CD4-positive, alpha-beta T cell treated with Interleukin-15 for 4 hours (primary cell): ENCODE results near the gene AKAP12.
"Not testable (repeated sequence)": the region's sequence is repeated elsewhere in the genome, so short reads cannot be mapped to it uniquely, and the experiment has no call there.

Experiments used
- DNase-seq: peaks from one replicate; pipeline ENCODE4 v3.0.0-alpha.2; 2020; ENCODE audit warnings: low spot score

AKAP12 gene

DNA sequence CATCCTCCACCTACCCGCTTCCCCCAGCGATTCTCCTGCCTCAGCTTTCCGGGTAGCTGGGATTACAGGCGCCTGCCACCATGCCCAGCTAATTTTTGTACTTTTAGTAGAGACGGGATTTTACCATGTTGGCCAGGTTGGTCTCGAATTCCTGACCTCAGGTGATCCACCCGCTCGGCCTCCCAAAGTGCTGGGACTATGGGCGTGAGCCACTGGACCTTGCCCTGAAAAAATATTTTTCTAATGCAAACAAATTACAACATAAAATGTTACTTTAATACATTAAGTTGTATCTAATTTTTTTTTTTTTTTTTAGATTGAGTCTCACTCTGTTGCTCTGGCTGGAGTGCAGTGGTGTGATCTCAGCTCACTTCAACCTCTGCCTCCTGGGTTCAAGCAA, 142.9 kb downstream of the AKAP12 start:
- DNase-seq: not testable (repeated sequence)

GRCh38 chr6:151384151-151384550, 144.4 kb downstream of the AKAP12 start:
- no peak for DNase-seq

DNA sequence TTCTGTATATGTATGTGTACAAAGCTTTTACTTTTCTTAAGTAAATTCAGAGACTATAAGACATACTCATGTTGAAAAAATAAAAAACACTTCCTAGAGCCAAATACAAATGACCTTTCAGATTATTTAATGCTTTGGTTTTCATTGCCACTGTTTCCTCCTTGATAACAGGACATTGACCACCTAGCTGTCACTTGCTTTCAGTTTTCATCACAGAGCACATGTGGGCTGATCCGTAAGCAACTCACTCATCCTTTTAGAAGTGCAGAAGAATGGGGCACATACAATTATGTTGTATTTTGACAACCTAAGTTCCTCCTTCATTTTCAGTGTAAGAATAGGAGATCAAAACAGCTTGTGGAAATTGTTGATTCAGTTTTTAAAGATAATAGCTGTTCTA, 145.4 kb downstream of the AKAP12 start:
- no peak for DNase-seq

- no peak for DNase-seq
Observed at GRCh38 chr6:151387175-151387970, 147.6 kb downstream of the AKAP12 start.

DNA sequence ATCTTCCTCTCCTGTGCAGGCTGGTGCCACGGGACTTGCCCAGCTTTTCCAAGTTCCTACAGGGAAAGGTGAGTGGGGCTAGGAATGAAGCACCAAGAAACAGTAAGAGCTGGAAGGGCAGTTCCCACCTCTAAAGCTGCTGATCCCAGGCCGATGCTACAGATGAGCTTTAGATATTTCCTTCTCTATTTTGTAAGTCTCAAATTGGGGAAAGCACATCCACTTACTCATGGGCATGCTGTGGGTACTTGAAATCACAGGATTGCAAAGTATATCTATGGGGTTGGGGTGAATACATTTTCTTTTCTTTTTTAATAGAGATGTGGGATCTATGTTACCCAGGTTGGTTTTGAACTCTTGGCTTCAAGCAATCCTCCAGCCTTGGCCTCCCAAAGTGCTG, 148.5 kb downstream of the AKAP12 start:
- no peak for DNase-seq

- DNase-seq: no peak
Observed at GRCh38 chr6:151388997-151389617, 149.3 kb downstream of the AKAP12 start.

- DNase-seq: no peak
Observed at GRCh38 chr6:151389618-151390275, 150.0 kb downstream of the AKAP12 start.

DNA sequence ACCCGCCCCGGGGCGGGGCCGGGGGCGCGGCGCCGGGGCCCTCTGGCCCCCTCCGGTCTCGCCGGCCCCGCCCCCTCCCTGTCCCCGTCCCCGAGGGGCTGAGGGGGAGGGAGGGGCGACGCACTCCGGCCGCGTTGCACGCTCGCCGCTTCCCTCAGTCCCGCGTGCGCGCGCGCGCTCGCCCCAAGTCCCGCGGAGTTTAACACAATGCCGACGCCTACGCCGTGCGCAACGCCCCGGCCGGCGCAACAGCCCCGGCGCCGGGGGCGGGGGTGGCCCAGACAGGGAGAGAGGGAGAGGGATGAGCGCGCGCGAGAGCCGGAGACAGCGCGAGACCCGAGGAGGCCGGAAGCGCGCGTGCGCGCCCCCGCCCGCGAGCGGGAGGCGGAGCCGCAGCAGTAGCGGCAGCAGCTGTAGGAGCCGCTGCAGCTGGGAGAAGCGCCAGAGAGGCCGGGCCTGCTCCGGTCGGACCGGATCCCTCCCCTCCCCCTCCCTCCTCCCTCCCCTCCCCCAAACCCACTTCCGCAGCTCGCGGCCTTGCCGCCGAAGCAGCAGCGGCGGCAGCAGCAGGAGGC, 150.6 kb downstream of the AKAP12 start:
- peak; percentile 98 for DNase-seq

- peak; percentile 84 for DNase-seq
Observed at GRCh38 chr6:151390851-151391470, 151.2 kb downstream of the AKAP12 start.

DNA sequence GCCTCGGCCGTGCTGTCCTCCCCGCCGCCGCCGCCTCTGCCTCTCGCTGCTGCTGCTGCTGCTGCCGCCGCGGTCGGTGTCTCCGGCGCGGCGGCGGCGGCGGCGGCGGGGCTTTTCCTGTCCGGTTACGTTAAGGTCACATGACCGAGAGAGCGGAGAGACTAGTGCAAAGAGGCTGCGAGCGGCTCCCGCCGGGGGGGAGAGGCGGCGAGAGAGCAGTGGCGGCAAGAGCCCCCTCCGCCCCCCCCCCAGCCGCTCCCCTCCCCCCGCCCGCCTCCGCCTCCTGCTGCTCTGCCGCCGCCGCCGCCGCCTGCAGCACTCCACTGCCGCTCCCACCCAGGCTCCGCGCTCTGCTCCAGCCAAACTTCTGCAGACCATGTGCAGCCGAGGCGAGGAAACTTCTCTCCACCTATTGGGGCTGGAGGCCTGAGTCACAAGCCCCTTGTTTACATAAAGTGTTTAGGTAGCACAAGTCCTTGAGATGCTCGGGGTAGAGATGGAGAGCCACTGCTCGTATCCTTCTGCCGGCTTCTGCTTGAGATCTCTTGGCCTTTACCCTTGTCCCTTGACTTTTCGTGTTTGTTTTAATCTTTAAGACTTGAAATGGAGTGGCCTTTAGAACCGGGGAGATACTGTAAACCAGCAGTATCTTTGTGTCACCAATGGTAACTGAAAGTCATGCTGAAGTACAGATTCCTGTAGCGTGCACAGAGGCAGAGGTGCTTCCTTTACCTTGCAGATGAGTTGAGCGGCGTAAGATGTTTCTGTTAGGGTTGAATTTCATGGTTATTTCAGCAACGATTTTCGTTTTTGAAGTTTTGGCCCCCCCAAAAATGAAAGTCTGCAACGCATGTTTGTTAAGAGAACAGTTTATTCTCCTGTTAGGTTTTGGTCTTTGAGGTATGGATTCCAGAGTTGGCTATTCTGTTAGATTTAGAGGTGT, 152.0 kb downstream of the AKAP12 start, which contains the start of gene ZBTB2:
Gene ZBTB2 (minus strand): TSS at position 89 of the 943 bp plus-strand sequence. CDS start 17,922 bp downstream, outside the sequence.
- DNase-seq: peak; percentile 64

DNA sequence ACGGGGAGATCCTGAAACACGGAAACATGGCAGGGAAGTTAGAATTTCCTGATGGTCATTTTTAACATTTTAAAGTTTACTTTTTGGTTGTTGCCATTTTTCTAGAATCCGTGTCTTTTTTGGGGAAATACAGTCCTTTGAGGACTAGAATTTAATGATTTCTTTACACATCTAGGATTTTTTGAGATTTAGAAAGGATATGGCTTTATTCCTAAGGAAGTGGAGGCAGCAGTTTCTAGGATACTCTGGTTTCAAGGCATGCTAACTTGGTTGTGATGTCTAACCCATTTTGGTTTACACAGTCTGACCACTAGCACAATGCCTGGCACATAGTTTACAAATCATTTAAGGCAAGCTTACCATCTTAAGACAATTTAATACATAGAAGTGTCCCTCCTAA, 152.7 kb downstream of the AKAP12 start:
- no peak for DNase-seq

DNA sequence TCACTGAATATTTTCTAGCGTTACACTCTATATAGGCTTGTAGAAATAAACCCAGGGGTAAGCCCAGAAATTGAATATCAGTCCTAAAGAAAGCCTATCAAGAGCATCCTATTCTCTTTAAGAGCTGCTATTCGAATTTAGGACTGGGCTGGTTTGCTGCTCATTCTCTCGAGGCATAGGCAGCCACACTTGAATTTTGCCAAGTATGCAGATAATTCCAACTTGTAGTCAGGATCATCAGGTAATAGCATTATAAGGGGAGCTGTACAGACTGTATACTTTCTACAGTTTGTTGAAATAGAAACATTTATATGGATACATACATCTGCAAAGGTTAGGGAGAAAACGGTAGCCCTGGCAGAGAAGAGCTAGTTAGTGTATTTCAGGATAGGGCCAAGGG, 153.6 kb downstream of the AKAP12 start:
- DNase-seq: no peak

GRCh38 chr6:151399679-151400078, 159.9 kb downstream of the AKAP12 start:
- peak; percentile 28 for DNase-seq

DNA sequence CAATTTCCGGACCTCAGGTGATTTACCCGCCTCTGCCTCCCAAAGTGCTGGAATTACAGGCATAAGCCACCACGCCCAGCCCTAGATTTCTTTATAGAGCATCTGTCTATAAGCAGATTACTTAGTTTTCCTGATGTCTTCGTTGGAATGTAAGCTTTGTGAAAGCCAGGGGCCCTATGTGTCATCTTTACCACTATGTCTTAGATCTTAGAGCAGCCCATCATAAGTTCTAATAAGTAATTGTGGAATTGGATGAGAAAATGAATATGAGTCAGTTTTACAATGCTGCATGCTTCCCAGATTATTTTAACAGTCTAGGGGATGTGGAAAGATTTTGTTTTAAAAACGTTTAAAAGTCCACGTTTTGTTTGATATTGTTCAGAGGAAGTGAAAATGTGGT, 160.7 kb downstream of the AKAP12 start:
- no peak for DNase-seq

DNA sequence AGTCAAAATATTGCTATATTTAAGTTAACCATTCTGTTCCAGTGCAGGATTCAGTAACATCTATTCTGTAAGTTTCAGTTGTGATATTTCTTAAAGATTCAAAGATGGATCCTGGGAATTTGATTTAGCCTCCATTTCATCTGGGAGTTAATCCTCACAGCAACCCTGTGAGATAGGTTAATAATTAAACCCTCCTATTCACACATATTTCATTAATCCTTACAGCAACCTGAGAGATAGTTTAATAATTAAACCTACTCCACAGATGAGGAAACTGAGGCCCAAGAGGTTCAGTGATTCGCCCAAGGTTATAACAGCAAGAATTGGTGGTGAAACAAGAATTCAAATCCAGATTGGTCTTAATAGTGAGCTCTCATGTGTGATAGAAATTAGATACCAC, 162.5 kb downstream of the AKAP12 start:
- DNase-seq: no peak

DNA sequence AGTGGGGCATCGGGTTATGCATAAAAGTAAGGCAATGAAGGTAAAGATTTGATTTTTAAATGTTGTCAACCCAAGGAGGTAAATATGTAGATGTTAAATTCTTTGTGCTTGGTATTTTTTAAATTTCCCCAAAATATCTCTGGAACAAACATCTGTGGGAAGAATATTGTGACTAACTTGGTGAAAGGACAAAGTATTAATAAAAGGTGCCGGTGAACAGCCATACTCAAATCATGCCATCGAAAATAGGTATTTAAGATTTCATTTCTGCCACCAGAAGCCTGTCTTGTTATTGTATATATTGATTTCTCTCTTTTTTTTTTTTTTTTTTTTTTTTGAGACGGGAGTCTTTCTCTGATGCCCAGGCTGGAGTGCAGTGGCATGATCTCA, 164.1 kb downstream of the AKAP12 start:
- no peak for DNase-seq
